K562 (cell line): ENCODE measurements around the gene FAM110D. TPM values are rescaled to one million over a fixed set of nuclear protein-coding genes. Genes with fewer than 3 reads are reported as not detected.

Experiments
- ATF3 ChIP-seq, 2 experiments: fragments of 450-650 bp in 1 of 2; sonication (generic) in 1 of 2; formaldehyde crosslinking in 1 of 2; IDR thresholded peaks in 1 of 2; conservative IDR thresholded peaks in 1 of 2; 2 replicates each; pipeline versions ENCODE4 v1.6.1 to v1.8.1; 2016 to 2023; ENCODE audit warnings: mild to moderate bottlenecking in 2 of 2, moderate library complexity in 2 of 2, inconsistent platforms in 1 of 2, missing genetic modification reagents in 1 of 2
- BCLAF1 ChIP-seq, 2 experiments: fragments of 450-650 bp in 1 of 2; IDR thresholded peaks; 2 replicates each; pipeline ENCODE4 v1.6.1; 2011 to 2017; ENCODE audit warnings: low read depth in 2 of 2, antibody characterized with exemption in 1 of 2, borderline replicate concordance in 1 of 2, low read length in 1 of 2, mild to moderate bottlenecking in 1 of 2, mixed read lengths in 1 of 2; ENCODE audit not compliant: control insufficient read depth in 1 of 2
- CHD7 ChIP-seq: fragments of 200-600 bp; sonication (generic); IDR thresholded peaks from one replicate; pipeline ENCODE4 v1.6.1; 2012; ENCODE audit warnings: mild to moderate bottlenecking, low read depth, low read length, inconsistent platforms
- ETV6 ChIP-seq, 3 experiments: fragments of 150-350 bp in 1 of 3; sonication (generic) in 1 of 3; formaldehyde crosslinking in 1 of 3; IDR thresholded peaks; 2 replicates each; pipeline versions ENCODE4 v1.6.1 to v1.8.0; 2014 to 2022; ENCODE audit warnings: borderline replicate concordance in 2 of 3, low read depth in 2 of 3, antibody characterized with exemption in 1 of 3, low read length in 1 of 3, mild to moderate bottlenecking in 1 of 3, missing genetic modification reagents in 1 of 3
- FIP1L1 ChIP-seq: fragments of 200-400 bp; formaldehyde crosslinking; IDR thresholded peaks from 2 replicates; pipeline ENCODE4 v1.6.1; 2018; ENCODE audit warnings: mild to moderate bottlenecking, low read depth, low read length; ENCODE audit not compliant: poor library complexity, severe bottlenecking
- FOXJ3 ChIP-seq: sonication (generic); formaldehyde crosslinking; IDR thresholded peaks from 2 replicates; pipeline ENCODE4 v1.4.0; 2020; ENCODE audit warnings: mild to moderate bottlenecking, missing genetic modification reagents
- KLF10 ChIP-seq: fragments of 250-450 bp; sonication (Bioruptor Pico); IDR thresholded peaks from 2 replicates; pipeline ENCODE4 v1.6.1; 2021; ENCODE audit warnings: matching md5 sums
- THRA ChIP-seq: fragments of 450-650 bp; IDR thresholded peaks from 2 replicates; pipeline ENCODE4 v1.6.1; 2017; ENCODE audit warnings: mild to moderate bottlenecking, moderate library complexity
- polyA plus RNA-seq, 8 experiments: library from polyadenylated mRNA; depleted of rRNA in 4 of 8; stranded (reverse) in 5 of 8; unstranded in 3 of 8; fragments of >200 nt; fragmentation: Nextera tagmentation in 2 of 8; fragmentation: Illumina TruSeq in 1 of 8; extraction: Ambion mirVana in 2 of 8; extraction: Trizol in 1 of 8; gene quantifications; 2 replicates each; pipeline versions ENCODE4 v1.2.1 to v1.2.3, GENCODE V29; 2011 to 2014; ENCODE audit warnings: inconsistent platforms in 1 of 8, missing spikeins in 1 of 8
- total RNA-seq, 7 experiments: library from RNA; depleted of rRNA in 6 of 7; stranded (reverse); fragments of >200 nt in 6 of 7; fragmentation: Illumina TruSeq in 2 of 7; extraction: Trizol in 2 of 7; gene quantifications; 2 replicates each; pipeline versions ENCODE4 v1.2.1 to v1.2.3, GENCODE V29; 2011 to 2021; ENCODE audit warnings: low replicate concordance in 1 of 7

Gene FAM110D
- total and polyA plus RNA-seq, 9 of the 15 experiments (the other 6 are each of a cell fraction or from before 2014, with no cell fraction given), result 0.04 to 1.1 (median 0.33) TPM

- TF ChIP-seq CHD7 (no peak), ATF3 (IDR thresholded peaks at IDR 0.05) (no peak), ATF3 (CRISPR knock-in tag; conservative IDR thresholded peaks at IDR 0.05) (no peak), THRA (no peak), ETV6 (IDR thresholded peaks at IDR 0.05; ENCODE audit: borderline replicate concordance in 1 of 2, low read depth in 2 of 2, low read length in 1 of 2) (no peak), ETV6 (CRISPR knock-in tag; IDR thresholded peaks at IDR 0.05; ENCODE audit: borderline replicate concordance) (no peak), FIP1L1 (no peak), BCLAF1 (IDR thresholded peaks at IDR 0.05; ENCODE audit: borderline replicate concordance in 1 of 2, control insufficient read depth in 1 of 2, low read depth in 2 of 2, low read length in 1 of 2) (0 out of 4 replicates have a peak, but pooled peaks of 1 of the 2 experiments have one; percentile 67), FOXJ3 (CRISPR knock-in tag) (no peak), KLF10 (CRISPR knock-in tag) (no peak)
Observed at GRCh38 chr1:26138974-26139558, 19.8 kb upstream of the FAM110D start (continued).
